Prostate gland (tissue), 2 donors: ENCODE measurements around the gene ADAMTS13.

ENCODE experiments used
- CTCF ChIP-seq, 4 experiments: fragments of 200-600 bp in 2 of 4; fragments of 450-650 bp in 2 of 4; sonication (generic) in 2 of 4; IDR thresholded peaks; 1 replicate in 3 of 4; 2 replicates in 1 of 4; pipeline ENCODE4 v1.5.1; 2016 to 2019; ENCODE audit warnings: antibody characterized with exemption in 4 of 4, mild to moderate bottlenecking in 2 of 4, moderate library complexity in 2 of 4
- POLR2A ChIP-seq: fragments of 450-650 bp; IDR thresholded peaks from one replicate; pipeline ENCODE4 v1.6.1; 2016; ENCODE audit warnings: antibody characterized with exemption, mild to moderate bottlenecking
- POLR2AphosphoS5 ChIP-seq: sonication (generic); formaldehyde crosslinking; IDR thresholded peaks from one replicate; pipeline ENCODE4 v1.6.1; 2017; ENCODE audit warnings: antibody characterized with exemption

GRCh38 chr9:133382507-133383141 is 39.5 kb upstream of the ADAMTS13 start:
- TF ChIP-seq CTCF (IDR thresholded peaks at IDR 0.05), result no peak
- no peak for TF ChIP-seq POLR2A
- no peak for TF ChIP-seq POLR2AphosphoS5
